Chondrocyte (in vitro differentiated cells): ENCODE data around the gene OSBPL9. TPM values are rescaled to one million over a fixed set of nuclear protein-coding genes. Genes with fewer than 3 reads are reported as not detected.

Experiments used
- DNase-seq: peaks from one replicate; pipeline ENCODE4 v3.0.0; 2021; ENCODE audit warnings: mixed read lengths, low spot score
- H3K27ac Mint-ChIP-seq: one replicate; pipeline ENCODE4 v1.8.0; 2021; ENCODE audit warnings: mild to moderate bottlenecking, moderate library complexity, mixed read lengths; ENCODE audit not compliant: unreplicated experiment
- H3K27me3 Mint-ChIP-seq: 2 replicates; pipeline ENCODE4 v1.8.0; 2021; ENCODE audit warnings: low read depth, mixed read lengths
- H3K36me3 Mint-ChIP-seq: 2 replicates; pipeline ENCODE4 v1.8.0; 2021; ENCODE audit warnings: low read depth, mixed read lengths
- H3K4me1 Mint-ChIP-seq: 2 replicates; pipeline ENCODE4 v1.8.0; 2021; ENCODE audit warnings: low read depth, mild to moderate bottlenecking, mixed read lengths
- H3K4me3 Mint-ChIP-seq: one replicate; pipeline ENCODE4 v1.8.0; 2021; ENCODE audit warnings: mild to moderate bottlenecking, moderate library complexity, mixed read lengths; ENCODE audit not compliant: unreplicated experiment
- H3K9me3 Mint-ChIP-seq: 2 replicates; pipeline ENCODE4 v1.8.0; 2021; ENCODE audit warnings: low read depth, mixed read lengths
- CTCF ChIP-seq: fragments of 200-600 bp; sonication (generic); IDR thresholded peaks from 2 replicates; pipeline ENCODE4 v1.5.0; 2021; ENCODE audit warnings: antibody characterized with exemption, mild to moderate bottlenecking, moderate library complexity
- total RNA-seq: library from RNA; stranded (reverse); gene quantifications from 3 replicates; pipeline ENCODE4 v1.2.1, GENCODE V29; 2021

OSBPL9 gene
- total RNA-seq, 1 donor from 2014 or later, result 186 TPM

GRCh38 chr1:51741121-51741681 lies 124.3 kb downstream of the OSBPL9 start:
- DNase-seq, result no peak
- peak overlapping the region; percentile 77 for H3K27ac Mint-ChIP-seq
- peaks cover 70% of the 10 kb centered on the region for H3K4me1 Mint-ChIP-seq
- H3K4me3 Mint-ChIP-seq, result no peak overlapping the region
- no peak for TF ChIP-seq CTCF
- peaks cover 4% of the 10 kb centered on the region for H3K36me3 Mint-ChIP-seq
- no peaks in the 10 kb centered on the region for H3K27me3 Mint-ChIP-seq
- H3K9me3 Mint-ChIP-seq, result no peaks in the 10 kb centered on the region

- Mint-ChIP-seq H3K4me3 (no peak overlapping the region), H3K27me3 (no peaks in the 10 kb centered on the region), H3K36me3 (peaks cover 10% of the 10 kb centered on the region), H3K9me3 (no peaks in the 10 kb centered on the region), H3K4me1 (peaks cover 42% of the 10 kb centered on the region), H3K27ac (peak overlapping the region; percentile 10)
- TF ChIP-seq CTCF, result no peak
- no peak for DNase-seq
Observed at GRCh38 chr1:51744506-51745303, 127.8 kb downstream of the OSBPL9 start.

- H3K27me3 Mint-ChIP-seq, result no peaks in the 10 kb centered on the region
- H3K36me3 Mint-ChIP-seq, result peaks cover 10% of the 10 kb centered on the region
- no peak overlapping the region for H3K4me3 Mint-ChIP-seq
- no peak for TF ChIP-seq CTCF
- H3K27ac Mint-ChIP-seq, result peak overlapping the region; percentile 10
- H3K4me1 Mint-ChIP-seq, result peaks cover 41% of the 10 kb centered on the region
- no peak for DNase-seq
- H3K9me3 Mint-ChIP-seq, result no peaks in the 10 kb centered on the region
Observed at GRCh38 chr1:51745304-51745570, 128.3 kb downstream of the OSBPL9 start.

- Mint-ChIP-seq H3K27ac (no peak overlapping the region), H3K9me3 (peaks cover 5% of the 10 kb centered on the region), H3K4me1 (peaks cover 33% of the 10 kb centered on the region), H3K4me3 (no peak overlapping the region), H3K36me3 (peaks cover 19% of the 10 kb centered on the region), H3K27me3 (no peaks in the 10 kb centered on the region)
- TF ChIP-seq CTCF, result no peak
- no peak for DNase-seq
Observed at GRCh38 chr1:51749151-51749550, 132.3 kb downstream of the OSBPL9 start.

GRCh38 chr1:51750218-51750617 lies 133.3 kb downstream of the OSBPL9 start:
- peaks cover 24% of the 10 kb centered on the region for H3K4me1 Mint-ChIP-seq
- no peaks in the 10 kb centered on the region for H3K27me3 Mint-ChIP-seq
- no peak overlapping the region for H3K4me3 Mint-ChIP-seq
- no peak overlapping the region for H3K27ac Mint-ChIP-seq
- H3K9me3 Mint-ChIP-seq, result peaks cover 5% of the 10 kb centered on the region
- TF ChIP-seq CTCF, result no peak
- DNase-seq, result no peak
- peaks cover 23% of the 10 kb centered on the region for H3K36me3 Mint-ChIP-seq
